Muscle of back (tissue), 11 donors: ENCODE measurements around the gene PARG. TPM values are rescaled to one million over a fixed set of nuclear protein-coding genes. Genes with fewer than 3 reads are reported as not detected.
"Not testable (repeated sequence)": the region's sequence is repeated elsewhere in the genome, so short reads cannot be mapped to it uniquely, and the experiment has no call there.

Experiments used
- DNase-seq, 3 donors: peaks; one replicate each; pipeline versions ENCODE4 v3.0.0 to v3.0.0-alpha.2; 2013
- polyA plus RNA-seq, 10 donors: library from polyadenylated mRNA; unstranded; fragments of 120-200 nt; gene quantifications; one replicate each; pipeline ENCODE4 v1.2.1, GENCODE V29; 2013; ENCODE audit not compliant: insufficient read length in 10 of 10

PARG gene
- polyA plus RNA-seq, 10 donors, result 14.9 to 21.3 (median 18.4) TPM

DNA sequence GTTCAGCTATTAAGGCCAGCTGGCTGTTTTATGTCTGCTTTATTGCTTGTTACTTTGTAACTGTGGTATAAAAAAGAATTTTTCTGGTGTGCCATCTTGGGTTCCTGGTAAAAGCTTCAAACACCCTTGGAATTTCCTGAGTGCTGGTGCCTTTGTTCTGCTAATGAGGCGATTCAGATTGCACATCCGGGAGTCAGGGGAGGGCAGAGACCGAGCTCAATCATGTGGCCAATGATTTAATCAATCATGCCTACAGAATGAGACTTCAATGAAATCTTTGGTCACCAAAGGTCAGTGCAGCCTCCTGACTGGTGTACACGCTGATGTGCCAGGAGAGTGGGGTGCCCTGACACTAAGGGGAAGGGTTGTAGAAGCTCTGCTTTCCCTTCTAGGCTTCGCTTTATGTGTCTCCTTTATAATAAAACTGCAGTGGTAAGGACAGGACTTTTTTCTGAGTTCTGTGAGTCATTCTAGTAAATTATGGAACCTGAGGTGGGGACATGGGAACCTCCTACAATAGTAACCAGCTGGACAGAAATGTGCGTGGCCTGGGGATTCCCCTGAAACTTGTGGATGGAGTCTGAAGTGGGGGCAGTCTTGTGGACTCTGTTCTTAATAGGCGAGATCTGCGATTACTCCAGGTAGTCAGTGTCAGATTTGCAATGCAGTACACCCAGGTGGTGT, 110.3 kb downstream of the PARG start:
- peak in 1 of 3 donors; percentile 6 for DNase-seq

GRCh38 chr10:49830846-49831245, 111.0 kb downstream of the PARG start:
- no peak for DNase-seq

DNA sequence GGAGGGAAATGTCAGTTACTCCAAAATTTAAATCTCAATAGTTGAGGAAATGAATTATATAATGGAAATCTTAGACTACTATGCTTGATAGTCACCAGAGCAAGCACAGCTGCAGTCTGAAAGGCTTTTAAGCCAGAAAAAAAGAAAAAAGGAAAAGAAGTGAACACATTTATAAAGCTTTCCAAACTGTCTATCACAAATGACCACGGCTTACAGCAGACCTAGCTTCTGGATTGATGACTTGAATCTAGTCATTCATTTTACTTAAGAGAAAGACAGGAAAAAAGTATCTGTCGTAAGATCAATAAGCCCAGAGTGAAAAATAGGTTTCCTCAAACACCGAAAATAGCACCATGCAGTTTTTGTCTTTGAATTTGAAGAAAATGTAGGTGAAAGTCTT, 111.8 kb downstream of the PARG start:
- no peak for DNase-seq

DNA sequence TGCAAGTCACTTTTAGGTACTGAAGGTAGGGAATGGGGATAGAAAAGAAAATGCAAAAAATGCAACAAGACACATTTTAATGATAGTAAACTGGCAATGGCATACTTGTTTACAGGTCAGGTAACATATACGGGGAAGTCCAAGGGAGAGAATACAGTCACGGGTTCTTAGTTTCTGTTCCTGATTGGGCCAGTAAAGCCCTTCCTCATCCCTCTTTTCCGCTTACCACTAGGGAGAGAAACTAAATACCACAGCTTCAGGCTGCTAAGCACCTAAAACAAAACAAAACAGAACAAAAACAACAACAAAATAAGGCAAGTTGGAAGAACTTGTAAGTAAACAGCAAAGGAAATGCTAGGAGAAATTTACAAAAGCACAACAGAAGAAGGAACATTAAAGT, 114.5 kb downstream of the PARG start:
- peak in 1 of 3 donors; percentile 7 for DNase-seq

DNA sequence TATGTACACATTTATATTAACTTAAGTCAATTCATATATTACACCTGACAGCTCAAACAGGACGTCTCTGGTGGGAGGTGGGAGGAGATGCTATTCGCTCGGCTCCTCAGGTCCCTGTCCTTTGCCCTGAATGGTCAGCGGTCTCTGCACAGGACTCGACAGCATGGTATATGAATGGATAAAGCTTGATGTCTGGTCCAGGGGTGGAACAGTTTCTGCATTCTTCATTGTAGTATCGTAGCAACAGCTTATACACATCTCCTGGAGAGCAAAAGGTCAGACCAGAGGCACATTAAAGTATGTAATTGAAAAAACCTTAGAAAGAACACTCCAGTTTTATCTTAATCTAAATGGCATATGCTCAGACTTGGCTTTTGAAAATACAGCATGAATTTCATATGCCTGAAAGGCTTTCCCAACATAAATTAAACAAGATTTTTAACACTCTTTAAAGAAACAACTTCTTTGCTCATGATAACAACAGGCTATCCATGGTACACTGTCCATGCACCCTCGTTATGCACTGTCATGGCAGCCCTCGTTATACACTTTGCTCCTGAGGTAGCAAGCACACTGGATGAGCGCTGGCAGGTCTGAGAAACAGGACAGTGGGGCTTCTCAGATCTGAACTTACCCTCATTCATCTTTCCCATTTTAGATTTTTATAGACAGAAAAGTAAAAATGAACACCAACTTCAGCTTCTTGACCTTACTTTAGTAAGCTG, 122.4 kb downstream of the PARG start:
- no peak for DNase-seq

- no peak for DNase-seq
These were observed 124.0 kb downstream of the PARG start for GRCh38 chr10:49817845-49818244.

- DNase-seq, result no peak
These were observed 137.8 kb downstream of the PARG start for GRCh38 chr10:49803988-49804387.

- DNase-seq, result no peak
These were observed 143.6 kb downstream of the PARG start for GRCh38 chr10:49798275-49798674.

DNA sequence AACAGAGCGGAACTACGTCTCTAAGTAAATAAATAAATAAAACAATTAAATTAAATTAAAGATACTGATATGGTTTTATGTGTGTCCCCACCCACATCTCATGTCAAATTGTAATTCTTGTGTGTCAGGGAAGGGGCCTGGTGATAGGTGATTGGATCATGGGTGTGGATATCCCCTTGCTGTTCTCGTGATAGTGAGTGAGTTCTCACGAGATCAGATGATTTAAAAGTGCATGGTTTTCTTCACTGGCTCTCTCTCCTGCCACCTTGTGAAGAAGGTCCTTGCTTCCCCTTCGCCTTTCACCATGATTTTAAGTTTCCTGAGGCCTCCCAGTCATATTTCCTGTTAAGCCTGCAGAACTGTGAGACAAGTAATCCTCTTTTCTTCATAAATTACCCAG, 150.7 kb downstream of the PARG start:
- no peak for DNase-seq

GRCh38 chr10:49784681-49785080, 157.1 kb downstream of the PARG start:
- DNase-seq, result no peak

DNA sequence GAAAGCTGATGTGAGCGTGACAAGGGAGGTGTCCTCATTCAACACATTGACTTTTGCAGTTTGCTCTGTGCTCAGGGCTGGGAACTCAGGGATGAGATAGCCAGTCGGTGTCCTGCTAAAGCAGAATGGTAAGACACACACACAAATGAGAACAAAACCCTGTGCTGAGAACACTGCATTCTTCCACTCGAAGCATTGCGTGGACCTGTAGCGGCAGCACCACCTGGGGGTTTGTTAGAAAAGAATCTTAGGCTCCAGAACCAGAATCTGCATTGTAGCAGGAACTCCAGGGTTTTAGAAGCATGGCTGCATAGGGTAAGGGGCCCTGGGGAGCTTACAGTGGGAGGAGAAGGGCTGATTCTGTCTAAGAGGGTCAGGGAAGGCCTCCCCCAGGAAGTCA, 158.2 kb downstream of the PARG start:
- no peak for DNase-seq

DNA sequence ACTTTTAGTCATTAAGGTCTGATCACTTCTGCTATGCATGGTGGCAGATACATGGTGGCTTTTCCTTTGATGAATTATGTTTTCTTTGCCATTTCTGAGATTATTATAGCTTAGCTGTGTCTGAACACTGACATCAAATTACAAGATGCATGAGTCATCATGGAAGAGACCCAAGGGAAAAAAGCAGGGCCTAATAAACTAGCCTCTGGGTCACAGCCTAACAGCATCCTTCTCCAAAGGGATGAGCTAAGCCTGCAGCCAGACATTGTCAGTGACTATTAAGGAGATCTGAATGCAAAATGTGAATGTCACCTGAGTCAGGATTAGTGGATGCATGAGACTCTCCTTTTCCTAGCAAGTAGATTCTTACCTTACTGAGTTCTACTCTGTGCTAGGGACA, 160.6 kb downstream of the PARG start:
- no peak for DNase-seq

DNA sequence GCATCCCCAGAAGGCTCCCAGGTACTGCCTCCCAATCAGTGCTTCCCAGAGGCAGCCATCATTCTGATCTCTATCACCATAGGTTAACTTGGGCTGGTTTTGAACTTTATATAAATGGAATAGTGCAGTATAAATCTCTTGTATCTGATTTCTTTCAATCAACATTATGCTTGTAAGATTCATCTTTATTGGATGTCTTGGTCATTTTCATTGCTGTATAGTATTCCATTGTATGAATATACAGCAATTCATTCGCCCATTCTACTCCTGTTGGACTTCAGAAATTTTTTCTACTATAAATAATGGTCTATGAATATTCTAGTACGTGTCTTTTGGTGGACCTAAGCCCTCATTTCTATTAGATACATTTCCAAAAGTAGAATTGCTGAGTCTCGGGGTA, 163.6 kb downstream of the PARG start:
- no peak for DNase-seq

DNA sequence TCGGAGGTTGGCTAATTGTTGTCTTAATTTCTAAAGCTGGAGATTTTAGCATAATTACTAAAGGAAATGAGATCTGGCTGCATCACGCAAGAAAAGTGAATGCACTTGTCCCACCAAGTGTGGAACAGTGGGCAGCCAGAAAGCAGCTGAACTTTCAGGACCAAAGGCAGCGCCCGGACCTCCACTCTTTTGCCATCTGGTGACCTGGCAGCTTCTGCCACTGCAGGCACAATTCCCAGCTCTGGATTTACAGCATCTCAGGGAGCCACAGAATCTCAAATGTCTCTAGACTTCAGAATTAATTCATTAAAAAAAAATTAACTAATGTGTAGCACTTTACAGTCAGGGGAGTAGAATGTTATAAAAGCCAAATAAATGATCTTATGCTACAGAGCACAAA, 165.0 kb downstream of the PARG start:
- no peak for DNase-seq

DNA sequence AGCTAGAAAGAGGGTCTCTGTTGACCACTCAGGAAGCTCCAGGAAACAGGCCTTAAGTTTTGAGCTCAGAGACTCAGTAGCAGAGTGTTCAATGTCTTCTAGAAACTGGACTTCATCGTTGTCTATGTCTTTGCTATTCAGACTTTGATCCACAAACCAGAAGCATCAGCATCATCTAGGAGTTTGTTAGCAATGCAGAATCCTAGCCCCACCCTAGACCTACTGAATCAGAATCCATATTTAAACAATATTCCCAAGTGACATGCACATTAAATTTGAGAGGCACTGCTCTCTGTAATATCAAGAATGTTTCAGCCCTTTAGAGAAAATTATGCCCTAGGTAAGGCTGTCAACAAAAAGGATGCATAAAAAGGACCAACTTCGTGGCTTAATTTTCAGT, 166.8 kb downstream of the PARG start:
- no peak for DNase-seq

GRCh38 chr10:49772944-49773343, 168.9 kb downstream of the PARG start:
- not testable (repeated sequence) for DNase-seq

DNA sequence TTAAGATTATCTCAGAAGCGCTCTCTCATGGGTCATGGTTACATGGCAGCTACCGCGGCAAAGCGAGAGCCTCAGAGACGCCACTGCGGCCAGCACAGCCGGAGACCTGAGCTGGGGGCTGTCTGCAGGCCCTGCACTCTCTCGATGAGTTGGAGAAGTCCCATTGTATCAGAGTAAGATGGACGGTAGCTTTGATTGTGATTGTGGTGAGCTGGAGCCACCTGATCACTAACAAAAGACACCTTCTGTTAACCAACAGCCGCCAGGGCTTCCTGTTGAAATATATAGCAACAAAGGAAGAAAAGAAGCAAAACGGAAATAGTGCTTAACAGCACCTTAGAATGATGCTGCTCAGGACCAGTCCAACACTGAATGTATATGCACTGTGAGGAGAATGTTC, 170.8 kb downstream of the PARG start:
- not testable (repeated sequence) for DNase-seq

DNA sequence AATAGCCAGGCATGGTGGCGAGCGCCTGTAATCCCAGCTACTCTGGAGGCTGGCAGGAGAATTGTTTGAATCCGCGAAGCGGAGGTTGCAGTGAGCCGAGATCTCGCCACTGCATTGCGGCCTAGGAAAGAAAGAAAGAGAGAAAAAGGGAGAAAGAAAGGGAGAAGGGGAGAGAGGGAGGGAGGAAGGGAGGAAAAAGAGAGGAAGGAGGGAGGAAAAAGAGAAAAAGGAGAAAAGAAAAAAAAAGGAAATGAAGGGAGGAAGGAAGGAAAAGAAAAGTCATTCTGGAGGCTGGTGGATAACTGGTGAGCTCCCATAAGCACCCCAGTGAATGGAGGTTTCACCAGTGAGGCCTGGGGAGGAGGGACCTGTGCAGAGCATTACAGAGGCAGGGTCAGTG, 172.1 kb downstream of the PARG start:
- no peak for DNase-seq

DNA sequence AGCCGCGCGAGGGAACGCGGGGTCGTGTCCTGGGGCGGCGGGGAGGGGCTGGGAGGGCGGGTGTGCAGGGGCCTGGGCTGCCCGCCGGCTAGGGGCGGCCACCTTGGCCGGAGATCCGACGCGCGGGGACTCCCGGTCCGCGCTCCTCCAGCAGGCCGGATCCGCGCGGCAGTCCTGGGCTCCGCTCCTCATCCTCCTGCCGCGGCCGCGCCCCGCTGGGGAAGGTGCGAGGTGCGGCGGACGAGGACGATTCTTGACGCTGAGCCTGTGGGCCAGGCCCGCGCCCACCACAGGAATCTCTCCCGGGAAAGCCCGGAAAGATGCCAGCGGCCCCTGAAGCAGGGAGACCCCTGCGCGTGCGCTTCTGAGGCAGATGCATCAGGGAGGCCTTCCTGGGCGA, 173.1 kb downstream of the PARG start:
- DNase-seq, result no peak

DNA sequence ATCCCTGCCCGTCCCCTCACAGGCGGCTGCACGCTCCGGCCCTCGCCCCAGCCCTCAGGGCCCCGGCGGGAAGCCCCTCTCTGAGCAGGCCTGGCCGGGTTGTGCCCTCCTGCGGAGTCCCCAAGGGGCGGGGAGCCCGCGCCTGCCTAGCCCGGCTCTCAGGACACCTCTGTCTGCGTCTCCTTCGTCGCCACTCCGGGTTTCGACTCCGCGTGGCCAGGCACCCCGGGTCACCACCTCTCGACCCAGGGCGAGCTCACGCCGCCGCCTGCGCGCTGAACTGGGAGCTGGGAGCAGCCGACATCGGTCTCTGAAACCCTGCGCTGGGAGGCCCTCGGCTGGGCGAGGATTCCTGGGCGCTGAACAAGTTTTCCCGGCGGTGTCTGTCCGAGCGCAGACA, 173.5 kb downstream of the PARG start:
- DNase-seq, result no peak
